NCI-H1417 (cell line): ENCODE measurements around the gene RAD51AP2.
A peak's percentile ranks its signal among the peaks of the same experiment; 100 is the strongest.
"Not testable (repeated sequence)": the region's sequence is repeated elsewhere in the genome, so short reads cannot be mapped to it uniquely, and the experiment has no call there.

Experiments used
- DNase-seq, 3 experiments: peaks; one replicate each; lab custom pipeline; 2025; lab: John Stamatoyannopoulos, UW

The RAD51AP2 gene

GRCh38 chr2:17538022-17538843 lies 20.0 kb upstream of the RAD51AP2 start:
- peak in 2 of 3 experiments; percentile 41 to 60 for DNase-seq

- DNase-seq, result no peak
Observed at GRCh38 chr2:17536416-17536815, 18.2 kb upstream of the RAD51AP2 start.

- no peak for DNase-seq
Observed at GRCh38 chr2:17533546-17533945, 15.3 kb upstream of the RAD51AP2 start.

- no peak for DNase-seq
Observed at GRCh38 chr2:17529771-17530170, 11.5 kb upstream of the RAD51AP2 start.

- no peak for DNase-seq
Observed at GRCh38 chr2:17522303-17522702, 4.1 kb upstream of the RAD51AP2 start.

- no peak for DNase-seq
Observed at GRCh38 chr2:17521621-17522020, 3.4 kb upstream of the RAD51AP2 start.

GRCh38 chr2:17520761-17521160 lies 2.5 kb upstream of the RAD51AP2 start:
- DNase-seq, result peak in 1 of 3 experiments; percentile 17

GRCh38 chr2:17519486-17519885 lies 1.2 kb upstream of the RAD51AP2 start:
- no peak for DNase-seq

GRCh38 chr2:17517481-17518211 lies 594 bp downstream of the RAD51AP2 start:
- DNase-seq, result no peak

- no peak for DNase-seq
Observed at GRCh38 chr2:17515652-17516051, 2.6 kb downstream of the RAD51AP2 start.

- no peak for DNase-seq
Observed at GRCh38 chr2:17506736-17507616, 11.3 kb downstream of the RAD51AP2 start.

- no peak for DNase-seq
Observed at GRCh38 chr2:17497718-17498117, 20.5 kb downstream of the RAD51AP2 start.

- DNase-seq, result no peak
Observed at GRCh38 chr2:17495590-17495989, 22.6 kb downstream of the RAD51AP2 start.

GRCh38 chr2:17490165-17490564 lies 28.1 kb downstream of the RAD51AP2 start:
- not testable (repeated sequence) for DNase-seq

GRCh38 chr2:17488610-17489009 lies 29.6 kb downstream of the RAD51AP2 start:
- DNase-seq, result not testable (repeated sequence)

- DNase-seq, result no peak
Observed at GRCh38 chr2:17483496-17483895, 34.7 kb downstream of the RAD51AP2 start.

- no peak for DNase-seq
Observed at GRCh38 chr2:17482651-17483050, 35.6 kb downstream of the RAD51AP2 start.

GRCh38 chr2:17479875-17480274 lies 38.4 kb downstream of the RAD51AP2 start:
- DNase-seq, result no peak

- DNase-seq, result no peak
Observed at GRCh38 chr2:17476830-17477229, 41.4 kb downstream of the RAD51AP2 start.

GRCh38 chr2:17476064-17476463 lies 42.2 kb downstream of the RAD51AP2 start:
- no peak for DNase-seq

- DNase-seq, result no peak
Observed at GRCh38 chr2:17475286-17475685, 43.0 kb downstream of the RAD51AP2 start.

GRCh38 chr2:17471979-17472378 lies 46.3 kb downstream of the RAD51AP2 start:
- DNase-seq, result no peak
